HG03108 (cell line): Measurements from ENCODE around the gene BIRC5.
"Not testable (repeated sequence)": the region's sequence is repeated elsewhere in the genome, so short reads cannot be mapped to it uniquely, and the experiment has no call there.

ENCODE experiments used
- ATAC-seq: cut with Tn5 transposase; IDR thresholded peaks from one replicate; pipeline ENCODE4 v1.9.1; 2021; ENCODE audit warnings: moderate library complexity; ENCODE audit not compliant: unreplicated experiment

BIRC5 gene

DNA sequence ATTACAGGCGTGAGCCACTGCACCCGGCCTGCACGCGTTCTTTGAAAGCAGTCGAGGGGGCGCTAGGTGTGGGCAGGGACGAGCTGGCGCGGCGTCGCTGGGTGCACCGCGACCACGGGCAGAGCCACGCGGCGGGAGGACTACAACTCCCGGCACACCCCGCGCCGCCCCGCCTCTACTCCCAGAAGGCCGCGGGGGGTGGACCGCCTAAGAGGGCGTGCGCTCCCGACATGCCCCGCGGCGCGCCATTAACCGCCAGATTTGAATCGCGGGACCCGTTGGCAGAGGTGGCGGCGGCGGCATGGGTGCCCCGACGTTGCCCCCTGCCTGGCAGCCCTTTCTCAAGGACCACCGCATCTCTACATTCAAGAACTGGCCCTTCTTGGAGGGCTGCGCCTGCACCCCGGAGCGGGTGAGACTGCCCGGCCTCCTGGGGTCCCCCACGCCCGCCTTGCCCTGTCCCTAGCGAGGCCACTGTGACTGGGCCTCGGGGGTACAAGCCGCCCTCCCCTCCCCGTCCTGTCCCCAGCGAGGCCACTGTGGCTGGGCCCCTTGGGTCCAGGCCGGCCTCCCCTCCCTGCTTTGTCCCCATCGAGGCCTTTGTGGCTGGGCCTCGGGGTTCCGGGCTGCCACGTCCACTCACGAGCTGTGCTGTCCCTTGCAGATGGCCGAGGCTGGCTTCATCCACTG is at the start of gene BIRC5:
TSS of gene BIRC5 (plus strand) at position 238 of the 690 bp plus-strand sequence. CDS start at position 302, 64 bp downstream.
- peak; percentile 78 for ATAC-seq

DNA sequence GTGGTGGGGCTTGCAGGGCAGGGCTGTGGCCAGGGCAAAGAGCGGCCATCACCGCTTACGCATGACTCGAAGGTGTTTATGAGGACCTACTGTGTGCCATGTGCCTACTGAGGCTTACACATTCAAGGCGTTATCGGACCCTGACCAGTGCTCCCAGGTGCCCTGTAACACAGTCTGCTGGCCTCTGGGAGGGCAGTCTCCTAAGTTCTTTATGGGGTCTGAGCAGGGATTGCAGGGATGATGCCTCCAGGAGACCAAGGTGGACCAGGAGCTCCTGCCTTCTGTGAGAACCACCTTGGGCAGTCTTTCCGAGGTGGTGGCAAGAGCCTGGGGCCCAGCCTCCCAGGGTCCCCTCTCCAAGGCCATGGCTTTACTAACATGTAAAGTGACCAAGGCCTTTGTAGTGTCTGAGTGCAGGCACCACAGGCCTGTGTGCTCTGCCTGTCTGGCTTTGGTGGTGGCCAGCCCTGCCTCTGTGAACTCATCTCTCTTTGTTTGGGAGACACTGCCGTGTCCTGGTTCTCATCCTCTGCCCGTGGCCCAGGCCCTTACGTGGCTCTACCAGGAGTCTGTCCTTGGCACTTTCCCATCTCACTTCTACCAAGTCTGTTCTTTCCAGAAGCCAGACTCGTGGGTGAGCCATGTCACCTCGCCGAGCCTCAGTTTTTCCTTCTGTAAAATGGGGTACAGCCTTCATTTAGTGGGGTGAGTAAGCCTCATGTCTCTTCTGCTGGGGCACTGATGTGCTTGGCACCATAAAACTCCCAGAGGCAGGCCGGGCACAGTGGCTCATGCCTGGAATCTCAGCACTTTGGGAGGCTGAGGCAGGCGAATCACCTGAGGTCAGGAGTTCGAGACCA is 49.1 kb upstream of the BIRC5 start:
- no peak for ATAC-seq

DNA sequence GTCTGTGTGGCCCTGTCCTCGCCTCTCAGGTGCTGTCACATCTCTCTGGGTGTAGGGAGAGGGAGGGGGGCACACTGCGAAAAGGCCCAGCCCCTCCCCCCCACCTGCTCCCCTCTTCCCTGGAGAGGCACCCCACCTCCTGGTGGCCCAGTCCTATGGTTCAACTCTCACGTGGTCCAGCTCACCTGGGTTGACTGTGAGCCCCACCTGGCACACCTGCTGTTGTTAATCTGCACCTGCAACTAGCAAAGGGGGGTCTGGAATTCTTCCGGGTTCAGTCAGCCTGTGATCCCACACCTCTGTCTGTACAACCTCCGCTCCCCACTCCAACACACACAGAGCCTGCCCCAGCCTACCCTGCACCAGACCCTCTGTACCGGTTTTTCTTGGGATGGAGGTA is 47.6 kb upstream of the BIRC5 start:
- ATAC-seq: no peak

DNA sequence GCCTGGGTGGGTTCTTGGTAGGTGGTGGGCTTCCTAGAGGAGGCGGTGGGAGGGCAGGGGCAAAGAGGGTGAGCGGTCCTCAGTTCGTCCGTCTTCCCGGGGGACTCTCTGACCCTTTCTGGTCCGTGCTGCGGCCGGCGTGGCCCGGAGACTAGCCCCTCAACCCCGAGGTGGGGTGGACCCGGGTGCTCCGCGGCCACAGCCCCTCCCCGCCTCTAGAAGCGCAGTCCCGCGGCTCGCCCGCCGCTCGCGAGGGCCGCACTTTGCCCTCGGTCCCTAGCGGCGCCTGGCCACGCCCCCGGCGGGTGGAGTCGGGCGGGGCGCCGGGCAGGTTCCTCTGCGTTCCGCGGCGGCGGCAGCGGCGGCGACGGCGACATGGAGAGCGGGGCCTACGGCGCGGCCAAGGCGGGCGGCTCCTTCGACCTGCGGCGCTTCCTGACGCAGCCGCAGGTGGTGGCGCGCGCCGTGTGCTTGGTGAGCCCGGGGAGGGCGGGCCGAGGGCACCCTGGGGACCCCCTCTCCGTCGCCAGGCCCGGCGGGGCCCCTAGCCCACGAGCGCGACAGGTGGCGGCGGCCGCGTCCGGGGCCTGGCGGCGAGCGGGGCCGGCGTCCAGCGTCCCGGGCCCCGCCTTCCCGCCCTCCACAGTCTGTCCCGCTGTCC is 45.7 kb upstream of the BIRC5 start, which contains the start of gene SYNGR2:
TSS of gene SYNGR2 (plus strand) at position 340 of the 661 bp plus-strand sequence. CDS start at position 376, 36 bp downstream.
- peak; percentile 46 for ATAC-seq

DNA sequence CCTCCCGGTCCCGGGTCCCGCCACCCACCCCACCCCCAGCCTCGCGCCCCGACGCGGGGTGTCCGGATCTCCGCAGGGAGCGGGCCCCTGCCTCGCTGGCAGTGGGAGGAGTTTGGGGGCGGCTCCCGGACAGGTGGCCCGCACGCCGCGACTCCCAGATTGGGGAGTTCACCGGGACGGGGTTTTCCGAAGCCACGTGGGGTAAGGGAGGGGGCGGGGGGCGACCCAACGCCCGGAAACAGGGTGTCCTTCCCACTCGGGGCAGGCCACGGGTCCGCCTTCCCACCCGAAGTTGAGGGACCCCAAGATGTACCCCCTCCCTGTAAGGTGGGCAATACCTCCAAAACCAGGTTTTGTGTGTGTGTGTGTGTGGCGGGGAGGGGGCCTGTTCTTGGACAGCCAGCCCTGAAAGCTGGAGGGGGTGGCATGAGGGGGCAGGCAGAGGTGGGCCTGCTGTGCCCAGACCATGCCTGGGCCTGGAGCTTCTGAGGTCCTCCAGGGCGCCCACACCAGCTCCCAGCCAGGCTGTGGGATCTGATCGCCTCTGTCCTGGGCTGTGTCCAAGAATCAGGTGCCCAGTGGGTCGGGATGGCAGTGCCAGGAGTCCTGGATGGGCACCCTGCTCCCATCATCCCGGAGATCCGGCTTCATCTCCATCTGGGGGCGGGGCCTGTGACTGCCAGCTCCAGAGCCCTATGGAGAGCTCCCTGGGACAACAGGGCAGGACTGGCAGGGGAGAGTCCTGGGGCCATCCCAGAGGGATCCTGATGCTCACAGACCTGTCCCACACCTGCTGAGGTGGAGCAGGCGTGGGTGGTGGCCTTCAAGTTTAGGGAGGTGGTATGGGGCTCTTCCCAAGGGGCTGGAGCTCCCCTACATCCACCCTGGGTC is 44.9 kb upstream of the BIRC5 start:
- ATAC-seq: no peak

DNA sequence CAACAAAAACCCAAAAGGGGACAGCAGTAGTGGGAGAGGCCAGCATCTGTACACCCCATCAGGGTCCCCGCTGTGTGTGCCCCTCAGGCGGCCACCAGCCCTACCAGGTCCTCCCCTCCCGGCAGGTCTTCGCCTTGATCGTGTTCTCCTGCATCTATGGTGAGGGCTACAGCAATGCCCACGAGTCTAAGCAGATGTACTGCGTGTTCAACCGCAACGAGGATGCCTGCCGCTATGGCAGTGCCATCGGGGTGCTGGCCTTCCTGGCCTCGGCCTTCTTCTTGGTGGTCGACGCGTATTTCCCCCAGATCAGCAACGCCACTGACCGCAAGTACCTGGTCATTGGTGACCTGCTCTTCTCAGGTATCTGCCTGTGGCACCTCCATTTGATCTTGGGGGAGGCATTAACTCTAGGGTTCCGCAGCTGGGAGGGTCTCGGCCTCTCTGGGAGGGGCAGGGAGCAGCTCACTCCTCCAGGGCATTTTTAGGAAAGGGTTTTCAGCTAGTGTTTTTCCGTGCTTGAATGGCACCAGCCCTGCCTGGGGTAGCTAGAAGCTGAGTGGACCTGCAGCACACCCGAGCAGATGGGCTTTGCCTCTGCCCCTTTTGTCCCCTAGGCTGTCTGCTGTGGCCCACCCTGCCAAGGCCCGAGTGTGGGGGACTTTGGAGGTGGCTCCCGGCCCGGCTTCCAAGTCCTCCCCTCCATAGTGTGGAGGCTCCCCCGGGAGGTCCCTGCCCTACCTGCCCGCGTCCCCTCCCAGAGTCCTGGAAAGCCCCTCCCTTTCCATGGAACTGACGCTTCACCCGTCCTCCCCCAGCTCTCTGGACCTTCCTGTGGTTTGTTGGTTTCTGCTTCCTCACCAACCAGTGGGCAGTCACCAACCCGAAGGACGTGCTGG is 43.1 kb upstream of the BIRC5 start:
- ATAC-seq: no peak

DNA sequence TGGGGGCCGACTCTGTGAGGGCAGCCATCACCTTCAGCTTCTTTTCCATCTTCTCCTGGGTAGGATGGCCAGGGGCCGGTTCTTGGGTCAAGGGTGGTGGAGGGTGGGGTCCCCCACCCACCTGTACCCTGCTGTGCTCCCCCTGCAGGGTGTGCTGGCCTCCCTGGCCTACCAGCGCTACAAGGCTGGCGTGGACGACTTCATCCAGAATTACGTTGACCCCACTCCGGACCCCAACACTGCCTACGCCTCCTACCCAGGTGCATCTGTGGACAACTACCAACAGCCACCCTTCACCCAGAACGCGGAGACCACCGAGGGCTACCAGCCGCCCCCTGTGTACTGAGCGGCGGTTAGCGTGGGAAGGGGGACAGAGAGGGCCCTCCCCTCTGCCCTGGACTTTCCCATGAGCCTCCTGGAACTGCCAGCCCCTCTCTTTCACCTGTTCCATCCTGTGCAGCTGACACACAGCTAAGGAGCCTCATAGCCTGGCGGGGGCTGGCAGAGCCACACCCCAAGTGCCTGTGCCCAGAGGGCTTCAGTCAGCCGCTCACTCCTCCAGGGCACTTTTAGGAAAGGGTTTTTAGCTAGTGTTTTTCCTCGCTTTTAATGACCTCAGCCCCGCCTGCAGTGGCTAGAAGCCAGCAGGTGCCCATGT is 42.3 kb upstream of the BIRC5 start:
- not testable (repeated sequence) for ATAC-seq

DNA sequence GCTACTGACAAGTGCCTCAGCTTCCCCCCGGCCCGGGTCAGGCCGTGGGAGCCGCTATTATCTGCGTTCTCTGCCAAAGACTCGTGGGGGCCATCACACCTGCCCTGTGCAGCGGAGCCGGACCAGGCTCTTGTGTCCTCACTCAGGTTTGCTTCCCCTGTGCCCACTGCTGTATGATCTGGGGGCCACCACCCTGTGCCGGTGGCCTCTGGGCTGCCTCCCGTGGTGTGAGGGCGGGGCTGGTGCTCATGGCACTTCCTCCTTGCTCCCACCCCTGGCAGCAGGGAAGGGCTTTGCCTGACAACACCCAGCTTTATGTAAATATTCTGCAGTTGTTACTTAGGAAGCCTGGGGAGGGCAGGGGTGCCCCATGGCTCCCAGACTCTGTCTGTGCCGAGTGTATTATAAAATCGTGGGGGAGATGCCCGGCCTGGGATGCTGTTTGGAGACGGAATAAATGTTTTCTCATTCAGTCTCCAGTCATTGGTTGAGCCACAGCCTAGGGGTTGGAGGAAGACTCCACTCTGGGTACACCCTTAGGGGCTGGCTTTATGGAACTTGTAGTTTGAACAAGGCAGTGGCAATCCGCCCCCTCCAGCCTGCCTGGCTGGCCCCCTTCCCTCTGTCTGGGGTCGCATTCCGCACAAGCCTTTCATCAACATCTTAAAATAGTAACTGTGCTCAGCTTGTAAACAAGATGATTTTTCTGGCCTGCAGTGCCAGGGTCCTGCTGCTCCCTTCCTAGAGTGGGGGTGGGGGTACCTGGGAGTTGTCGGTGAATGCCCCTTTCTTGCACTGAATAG is 41.6 kb upstream of the BIRC5 start:
- ATAC-seq: no peak

DNA sequence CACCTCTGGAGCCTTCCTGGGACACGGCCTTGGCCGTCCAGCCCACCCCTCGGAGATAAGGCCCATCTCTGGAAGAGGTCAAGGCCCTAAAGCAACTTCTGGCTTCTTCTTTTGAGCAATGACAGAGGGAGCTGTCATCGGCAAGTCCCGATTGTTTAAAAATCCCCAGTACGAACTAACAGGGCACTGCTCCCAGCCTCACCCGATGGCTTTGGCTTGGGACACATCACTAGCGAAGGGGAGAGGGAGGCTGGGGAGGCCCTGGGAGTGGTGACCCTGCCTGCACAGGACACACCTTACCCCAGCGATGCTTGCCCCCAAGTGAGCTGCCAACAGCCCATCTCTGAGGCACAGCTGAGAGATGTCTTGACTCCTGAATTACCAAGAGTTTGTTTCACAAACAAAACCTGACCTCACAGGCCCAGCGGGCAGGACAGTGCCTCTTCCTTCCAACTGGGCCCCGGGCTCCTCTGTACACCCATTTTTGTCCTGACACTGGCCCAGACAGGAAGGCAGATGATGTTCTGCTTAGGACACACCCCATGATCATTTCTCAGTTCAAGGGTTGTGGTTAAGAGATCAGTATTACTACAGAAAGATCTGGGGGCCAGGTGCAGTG is 40.8 kb upstream of the BIRC5 start:
- ATAC-seq: peak; percentile 49

DNA sequence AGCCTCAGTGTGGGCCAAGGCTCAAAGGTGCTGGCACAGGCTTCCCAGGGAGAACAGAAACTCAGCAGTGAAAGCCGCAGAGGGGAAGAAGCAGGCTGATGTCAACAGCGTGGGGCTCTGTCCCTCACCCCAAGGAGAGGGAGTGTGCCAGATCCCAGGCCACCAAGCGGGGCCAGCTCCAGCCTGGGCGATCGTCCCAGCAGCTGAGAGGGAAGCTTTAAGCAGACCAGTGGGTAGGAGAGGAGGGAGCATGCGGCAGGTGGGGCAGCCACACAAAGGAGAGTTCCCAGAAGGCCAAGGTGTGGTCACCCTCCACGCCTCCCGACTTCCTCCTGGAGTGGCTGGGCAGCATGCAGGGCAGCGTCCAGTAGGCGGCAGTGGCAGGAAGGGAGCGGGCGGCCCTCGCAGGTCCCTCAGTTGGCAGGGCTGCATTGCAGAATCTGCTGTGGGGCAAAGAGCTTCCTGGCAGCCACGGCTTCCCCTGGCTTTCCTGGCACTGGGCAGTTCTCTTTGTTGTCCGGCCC is 39.6 kb upstream of the BIRC5 start:
- no peak for ATAC-seq

DNA sequence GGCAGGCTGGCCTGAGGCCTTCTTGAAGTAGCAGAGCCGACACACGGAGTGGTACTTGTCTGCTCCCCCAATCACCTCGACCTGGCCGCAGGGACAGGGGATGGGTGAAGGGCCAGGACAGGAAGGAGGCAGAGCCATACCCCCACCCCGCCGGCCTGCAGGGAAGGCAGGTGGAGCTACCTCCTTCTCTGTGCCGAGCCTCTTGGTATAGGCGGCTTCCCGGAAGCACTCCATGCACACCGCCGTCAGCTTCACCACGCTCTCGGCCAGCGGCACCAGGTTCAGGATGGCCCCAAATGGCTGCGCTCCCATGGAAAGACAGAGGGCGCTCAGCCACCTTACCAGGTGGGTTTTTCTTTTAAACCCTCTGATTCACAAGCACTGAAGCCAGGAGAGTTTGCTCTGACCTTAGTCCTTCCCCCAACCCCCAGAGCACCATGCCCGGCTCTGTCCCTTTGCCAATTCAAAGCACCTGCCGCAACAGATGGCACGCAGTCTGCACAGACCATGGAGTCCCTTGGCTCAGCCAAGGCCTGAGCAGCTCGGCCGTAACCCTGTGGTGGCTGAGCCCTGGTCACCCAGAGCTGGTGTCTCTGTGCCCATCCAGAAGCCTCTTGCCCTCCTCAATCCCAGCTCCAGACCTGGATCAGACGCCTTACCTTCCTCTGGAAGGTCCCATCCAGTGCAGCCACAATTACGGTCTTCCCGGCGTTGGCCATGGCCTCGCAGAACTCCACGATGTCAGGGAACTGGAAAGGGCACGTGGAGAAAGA is 39.0 kb upstream of the BIRC5 start:
- ATAC-seq: no peak

DNA sequence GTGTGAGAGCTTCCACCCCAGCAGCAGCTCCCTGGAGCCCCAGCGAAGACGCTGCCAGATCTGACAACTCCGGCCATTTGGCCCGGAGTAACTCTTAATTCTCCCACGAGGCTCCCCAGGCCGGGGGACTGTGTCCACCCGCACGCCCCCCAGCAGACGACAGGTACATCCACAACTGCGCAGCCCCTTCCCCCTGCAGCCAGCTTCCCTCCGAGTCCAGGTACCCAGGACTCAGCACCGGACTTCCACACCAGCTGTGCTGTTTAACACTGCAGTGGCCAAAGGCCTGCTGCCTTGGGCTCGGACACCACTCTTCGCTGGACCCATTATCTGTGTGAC is 38.4 kb upstream of the BIRC5 start:
- no peak for ATAC-seq

DNA sequence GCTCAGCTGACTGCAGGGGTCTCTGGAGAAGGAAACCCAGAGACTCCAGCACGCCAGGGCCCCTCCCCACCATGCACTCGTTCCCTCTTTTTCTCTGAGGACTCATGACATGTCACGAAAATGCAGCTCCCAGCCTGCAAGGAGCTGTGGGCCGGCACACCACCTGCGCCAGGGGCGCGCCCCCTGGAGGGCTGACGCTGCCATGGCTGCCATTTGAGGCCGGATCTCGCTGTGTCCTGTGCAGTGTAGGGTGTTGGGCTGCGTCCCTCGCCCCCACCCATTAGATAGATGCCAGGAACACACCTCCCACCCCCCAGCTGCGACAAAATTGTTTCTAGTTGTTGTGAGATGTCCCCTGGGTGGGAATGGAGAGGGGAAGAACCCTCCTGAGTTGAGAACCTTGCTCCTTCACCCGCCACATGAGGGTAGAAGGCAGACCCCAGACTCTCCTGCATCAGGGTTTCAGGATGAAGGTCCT is 37.5 kb upstream of the BIRC5 start:
- no peak for ATAC-seq

DNA sequence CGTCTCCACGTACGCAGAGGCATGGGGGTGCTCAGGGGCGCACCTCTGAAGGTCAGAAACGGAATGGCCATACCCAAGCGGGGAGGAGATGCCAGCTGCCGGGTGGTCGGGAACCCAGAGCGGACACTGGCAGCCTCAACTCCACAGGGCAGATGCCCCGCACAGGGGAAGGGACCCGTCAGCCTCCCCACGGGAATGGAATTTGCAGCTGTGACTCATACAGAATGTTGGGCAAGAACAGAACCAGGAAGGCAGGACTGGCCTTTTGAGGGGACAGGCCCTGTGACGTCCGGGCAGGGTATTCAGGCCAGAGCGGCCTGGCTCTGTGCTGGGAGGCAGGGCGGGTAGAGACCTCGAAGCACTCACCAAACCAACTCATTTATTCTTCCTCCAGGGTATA is 34.7 kb upstream of the BIRC5 start:
- no peak for ATAC-seq

DNA sequence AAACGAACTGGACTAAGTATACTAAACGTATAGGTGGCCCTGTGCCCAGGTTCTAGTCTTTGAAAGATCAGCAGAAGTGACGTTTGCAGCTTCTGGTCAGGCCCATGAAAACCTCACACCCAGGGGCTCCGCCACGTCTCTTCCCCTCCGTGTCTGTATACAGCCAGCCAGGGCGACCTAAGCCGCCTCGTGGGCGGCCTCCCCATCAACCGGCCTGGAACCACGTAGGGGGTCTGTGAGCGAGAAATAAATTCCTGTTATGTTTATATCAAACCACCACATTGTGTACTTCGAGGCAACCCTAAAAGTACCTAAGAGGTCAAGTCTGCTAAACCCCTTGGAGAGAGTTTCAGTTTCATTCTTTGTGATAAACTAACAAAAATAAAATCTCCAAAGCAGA is 34.0 kb upstream of the BIRC5 start:
- ATAC-seq: no peak

DNA sequence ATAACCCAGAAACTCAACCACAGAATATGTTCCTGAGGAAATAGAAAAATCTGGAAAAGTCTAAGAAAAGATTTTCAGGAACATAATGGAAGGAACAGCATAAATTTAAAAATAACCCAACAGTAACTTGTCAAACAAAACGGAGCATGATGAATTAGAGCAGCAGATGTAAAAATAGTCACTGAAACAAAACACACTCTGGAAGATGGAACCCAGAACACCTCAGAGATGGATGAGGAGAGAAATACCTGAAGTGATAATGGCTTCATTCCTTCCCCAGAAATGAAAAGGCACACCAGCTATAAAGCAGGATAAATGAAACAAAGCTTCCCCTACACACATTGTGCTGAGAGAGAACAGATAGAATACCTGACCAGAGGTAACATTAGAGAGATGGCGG is 33.5 kb upstream of the BIRC5 start:
- no peak for ATAC-seq

DNA sequence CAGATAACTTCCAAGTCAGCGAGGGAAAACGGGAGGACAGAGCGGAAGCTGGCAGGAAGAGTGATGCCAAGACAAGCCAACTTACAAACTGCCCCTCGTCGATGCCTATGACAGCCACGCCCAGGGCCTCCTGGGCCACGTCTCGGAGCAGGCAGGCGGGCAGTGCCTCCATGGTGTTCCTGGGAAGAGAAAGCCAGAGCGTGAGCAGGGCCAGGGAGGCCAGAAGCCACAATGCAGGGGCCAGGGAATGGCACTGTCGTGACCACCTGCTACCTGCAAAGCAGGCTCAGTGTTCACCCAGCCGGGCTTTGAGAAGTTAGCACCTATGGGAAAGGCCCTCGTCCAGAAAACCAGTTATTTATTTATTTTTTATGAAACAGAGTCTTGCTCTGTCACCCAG is 31.5 kb upstream of the BIRC5 start:
- ATAC-seq: no peak
